ENCODE measurements around the gene VSIR. TPM values are rescaled to one million over a fixed set of nuclear protein-coding genes. Genes with fewer than 3 reads are reported as not detected.

The VSIR gene
- total and polyA plus RNA-seq, 3 donors from 2014 or later = 26.1 to 54.6 (median 54.4) TPM

DNA sequence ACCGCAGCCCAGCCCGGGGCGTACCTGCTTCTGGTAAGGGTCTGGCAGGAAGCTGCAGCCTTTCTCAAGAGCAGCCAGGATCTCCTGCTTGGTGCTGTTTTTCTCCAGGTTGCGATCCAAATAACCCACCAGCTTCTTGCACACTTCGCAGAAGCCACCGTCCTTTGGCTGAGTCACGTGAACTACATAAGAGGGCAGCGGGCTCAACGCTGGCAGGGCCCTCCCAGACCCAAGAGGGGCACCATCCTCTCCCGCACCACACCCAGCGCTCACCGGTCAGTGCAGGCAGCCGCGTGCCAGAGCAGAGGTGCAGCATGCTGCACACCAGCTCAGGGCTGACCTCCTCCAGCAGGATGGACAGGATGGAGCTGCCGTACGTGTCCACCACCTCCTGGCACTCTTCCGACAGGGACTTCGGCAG, 46.1 kb upstream of the VSIR start:
- Histone ChIP-seq H3K27me3 (no peaks in the 10 kb centered on the region), H3K27ac (no peak overlapping the region), H3K4me1 (peaks cover 13% of the 10 kb centered on the region), H3K36me3 (ENCODE audit: low read depth, missing control alignments) (no peaks in the 10 kb centered on the region), H3K4me3 (no peak overlapping the region), H3K9me3 (no peaks in the 10 kb centered on the region)
- DNase-seq = no peak
- WGBS, 2 donors = 87 to 92% methylated on average over 9 to 18 of the region's 18 CpGs
- no peak for TF ChIP-seq POLR2A (IDR thresholded peaks at IDR 0.05)
- TF ChIP-seq, protein P1, sequence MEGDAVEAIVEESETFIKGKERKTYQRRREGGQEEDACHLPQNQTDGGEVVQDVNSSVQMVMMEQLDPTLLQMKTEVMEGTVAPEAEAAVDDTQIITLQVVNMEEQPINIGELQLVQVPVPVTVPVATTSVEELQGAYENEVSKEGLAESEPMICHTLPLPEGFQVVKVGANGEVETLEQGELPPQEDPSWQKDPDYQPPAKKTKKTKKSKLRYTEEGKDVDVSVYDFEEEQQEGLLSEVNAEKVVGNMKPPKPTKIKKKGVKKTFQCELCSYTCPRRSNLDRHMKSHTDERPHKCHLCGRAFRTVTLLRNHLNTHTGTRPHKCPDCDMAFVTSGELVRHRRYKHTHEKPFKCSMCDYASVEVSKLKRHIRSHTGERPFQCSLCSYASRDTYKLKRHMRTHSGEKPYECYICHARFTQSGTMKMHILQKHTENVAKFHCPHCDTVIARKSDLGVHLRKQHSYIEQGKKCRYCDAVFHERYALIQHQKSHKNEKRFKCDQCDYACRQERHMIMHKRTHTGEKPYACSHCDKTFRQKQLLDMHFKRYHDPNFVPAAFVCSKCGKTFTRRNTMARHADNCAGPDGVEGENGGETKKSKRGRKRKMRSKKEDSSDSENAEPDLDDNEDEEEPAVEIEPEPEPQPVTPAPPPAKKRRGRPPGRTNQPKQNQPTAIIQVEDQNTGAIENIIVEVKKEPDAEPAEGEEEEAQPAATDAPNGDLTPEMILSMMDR (IDR thresholded peaks at IDR 0.05) = no peak
- intact Hi-C loops (cut with DNase I; ENCODE audit: low total_unique reads) = loop anchor here (10.0 kb wide), 1 partner anchor 425 kb away; the partner anchor contains the start of gene CDH23

DNA sequence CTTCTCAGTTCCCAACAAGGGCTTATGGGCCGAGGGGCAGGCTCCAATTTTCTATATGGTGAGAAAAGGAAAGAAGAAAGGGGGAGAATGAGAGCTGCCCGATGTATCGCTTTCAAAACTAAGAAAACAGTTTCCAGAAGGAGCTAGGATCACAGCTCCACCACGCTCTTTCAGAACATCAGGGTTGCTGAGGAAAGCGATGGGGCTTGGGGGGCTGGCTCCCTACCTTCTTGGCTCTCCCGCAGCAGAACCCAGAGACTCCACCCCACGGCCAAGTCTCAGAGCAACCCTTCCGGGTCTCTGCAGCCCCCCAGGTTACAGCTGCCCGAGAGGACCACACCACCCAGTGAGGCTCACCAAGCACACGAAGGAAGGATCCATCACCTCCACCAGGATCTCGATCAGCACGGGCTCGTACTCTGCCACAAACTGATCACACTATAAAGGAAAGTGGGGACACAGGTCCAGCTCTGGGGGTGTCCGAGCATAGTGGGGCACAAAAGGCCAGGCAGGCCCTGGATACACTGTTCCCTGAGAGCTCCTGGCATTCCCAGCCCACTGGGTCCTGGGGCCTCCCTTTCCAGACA, 45.4 kb upstream of the VSIR start:
- Histone ChIP-seq H3K4me1 (peaks cover 13% of the 10 kb centered on the region), H3K36me3 (ENCODE audit: low read depth, missing control alignments) (no peaks in the 10 kb centered on the region), H3K9me3 (no peaks in the 10 kb centered on the region), H3K27ac (peak overlapping the region in 1 of 2 donors; percentile 39), H3K27me3 (no peaks in the 10 kb centered on the region), H3K4me3 (no peak overlapping the region)
- 86 to 87% methylated on average over 13 to 14 of the region's 14 CpGs for WGBS, 2 donors
- DNase-seq = no peak
- intact Hi-C loops (cut with DNase I; ENCODE audit: low total_unique reads) = loop anchor here (10.0 kb wide), 1 partner anchor 424 kb away; the partner anchor contains the start of gene CDH23
- no peak for TF ChIP-seq POLR2A (IDR thresholded peaks at IDR 0.05)
- TF ChIP-seq, protein P1 (IDR thresholded peaks at IDR 0.05) = no peak

DNA sequence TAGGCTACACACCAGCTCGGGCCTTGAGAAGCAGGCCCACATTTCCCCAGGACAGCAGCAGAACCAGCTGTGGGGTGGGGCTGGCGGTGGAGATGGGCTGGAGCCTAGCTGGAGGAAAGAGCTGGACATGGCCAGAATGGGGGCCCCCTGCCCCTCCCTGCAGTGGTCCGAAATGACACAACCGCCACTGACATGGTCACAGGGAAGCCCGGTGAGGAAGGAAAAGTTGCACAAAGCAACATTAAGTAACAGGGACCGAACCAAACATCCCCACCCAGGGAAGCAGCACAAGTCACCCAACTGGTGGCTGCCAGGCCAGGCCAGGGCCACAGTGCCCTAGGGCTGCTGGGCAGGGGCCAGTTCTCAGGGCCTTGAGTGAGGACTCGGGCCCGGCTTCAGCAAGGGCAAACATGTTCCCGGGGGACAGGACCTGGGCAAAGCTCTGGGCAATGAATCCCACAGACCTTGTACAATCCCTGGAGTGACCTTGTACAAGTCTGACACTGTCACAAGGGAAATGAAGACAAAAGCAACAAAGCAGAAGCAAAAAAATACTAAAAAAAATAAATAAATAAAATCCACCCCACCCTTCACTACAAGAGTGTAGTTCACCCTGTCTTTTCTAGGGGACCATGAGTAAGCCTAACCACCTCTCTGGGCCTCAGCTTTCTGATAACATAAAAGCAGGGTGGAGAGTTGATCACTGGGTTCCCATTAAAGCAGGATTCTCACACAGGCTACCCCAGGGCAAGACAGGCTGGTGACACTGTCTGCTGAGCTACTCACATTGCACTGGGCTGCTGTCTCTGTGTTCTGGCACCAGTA, 44.7 kb upstream of the VSIR start:
- peaks cover 13% of the 10 kb centered on the region for H3K4me1 ChIP-seq
- peak overlapping the region; percentile 39 for H3K27ac ChIP-seq
- intact Hi-C loops (cut with DNase I; ENCODE audit: low total_unique reads) = loop anchor here (10.0 kb wide), 1 partner anchor 423 kb away; the partner anchor contains the start of gene CDH23
- no peak overlapping the region for H3K4me3 ChIP-seq
- no peaks in the 10 kb centered on the region for H3K36me3 ChIP-seq (ENCODE audit: low read depth, missing control alignments)
- no peaks in the 10 kb centered on the region for H3K27me3 ChIP-seq
- DNase-seq = peak; percentile 43
- H3K9me3 ChIP-seq = no peaks in the 10 kb centered on the region
- no peak for TF ChIP-seq POLR2A (IDR thresholded peaks at IDR 0.05)
- TF ChIP-seq, protein P1 (IDR thresholded peaks at IDR 0.05) = no peak
- WGBS, 2 donors = 33 to 63% methylated on average over 9 of the region's 9 CpGs

DNA sequence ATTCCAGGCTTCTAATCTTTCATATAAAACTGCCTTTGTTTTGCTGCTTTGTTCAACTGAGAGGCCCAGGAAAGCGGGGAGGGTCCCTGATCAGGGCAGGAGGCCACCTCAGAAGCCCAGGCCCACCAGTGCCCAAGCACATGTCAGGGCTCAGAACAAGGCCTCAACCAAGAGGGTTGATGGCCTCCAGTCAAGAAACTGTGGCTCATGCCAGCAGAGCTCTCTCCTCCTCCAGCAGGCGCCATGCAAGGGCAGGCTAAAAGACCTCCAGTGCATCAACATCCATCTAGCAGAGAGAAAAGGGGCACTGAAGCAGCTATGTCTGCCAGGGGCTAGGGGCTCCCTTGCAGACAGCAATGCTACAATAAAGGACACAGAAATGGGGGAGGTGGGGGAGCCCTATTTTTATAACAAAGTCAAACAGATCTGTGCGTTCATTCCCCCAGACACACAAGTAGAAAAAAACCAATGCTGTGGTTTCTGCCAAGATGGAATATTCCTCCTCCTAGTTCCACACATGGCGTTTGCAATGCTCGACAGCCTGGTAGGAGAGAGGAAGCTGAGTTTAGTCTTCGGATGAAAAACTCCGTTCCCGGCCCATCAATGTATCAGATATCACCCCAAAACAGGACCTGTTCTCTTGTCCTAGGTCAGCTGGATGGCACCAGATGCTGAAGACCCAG, 43.8 kb upstream of the VSIR start:
- 66 to 85% methylated on average over 8 of the region's 8 CpGs for WGBS, 2 donors
- no peaks in the 10 kb centered on the region for H3K27me3 ChIP-seq
- peaks cover 12% of the 10 kb centered on the region for H3K4me1 ChIP-seq
- no peak overlapping the region for H3K27ac ChIP-seq
- no peaks in the 10 kb centered on the region for H3K36me3 ChIP-seq (ENCODE audit: low read depth, missing control alignments)
- H3K9me3 ChIP-seq = no peaks in the 10 kb centered on the region
- DNase-seq = no peak
- intact Hi-C loops (cut with DNase I; ENCODE audit: low total_unique reads) = loop anchor here (10.0 kb wide), 1 partner anchor 422 kb away; the partner anchor contains the start of gene CDH23
- no peak overlapping the region for H3K4me3 ChIP-seq
- TF ChIP-seq POLR2A (IDR thresholded peaks at IDR 0.05) = no peak
- TF ChIP-seq, protein P1 (IDR thresholded peaks at IDR 0.05) = no peak

Data from testis (tissue), 3 donors.